Endodermal cell (in vitro differentiated cells): ENCODE measurements around the gene STK4. TPM values are rescaled to one million over a fixed set of nuclear protein-coding genes. Genes with fewer than 3 reads are reported as not detected.

ENCODE experiments used
- DNase-seq: peaks from one replicate; pipeline ENCODE4 v3.0.0-alpha.2; 2017
- H3K27ac ChIP-seq: 2 replicates; pipeline ENCODE4 v1.5.1; 2013; ENCODE audit warnings: mild to moderate bottlenecking, low read depth, low read length, moderate library complexity
- H3K27me3 ChIP-seq: 2 replicates; pipeline ENCODE4 v1.6.1; 2013; ENCODE audit warnings: mild to moderate bottlenecking, low read length, moderate library complexity; ENCODE audit not compliant: insufficient read depth, control insufficient read depth, poor library complexity, severe bottlenecking
- H3K36me3 ChIP-seq: 2 replicates; pipeline ENCODE4 v1.7.0; 2013; ENCODE audit warnings: mild to moderate bottlenecking, low read length, moderate library complexity; ENCODE audit not compliant: control insufficient read depth, insufficient read depth
- H3K4me1 ChIP-seq: one replicate; pipeline ENCODE4 v1.7.0; 2013; ENCODE audit warnings: low read length; ENCODE audit not compliant: control insufficient read depth, insufficient read depth
- H3K4me3 ChIP-seq: 2 replicates; pipeline ENCODE4 v1.5.1; 2013; ENCODE audit warnings: mild to moderate bottlenecking, low read length, moderate library complexity
- H3K9ac ChIP-seq: 2 replicates; pipeline ENCODE4 v1.6.1; 2013; ENCODE audit warnings: mild to moderate bottlenecking, low read length, moderate library complexity; ENCODE audit not compliant: poor library complexity, severe bottlenecking; ENCODE audit errors: extremely low read depth
- H3K9me3 ChIP-seq: 2 replicates; pipeline ENCODE4 v1.6.1; 2013; ENCODE audit warnings: mild to moderate bottlenecking, low read length, moderate library complexity; ENCODE audit not compliant: control insufficient read depth
- H3K27ac Mint-ChIP-seq: 2 replicates; pipeline ENCODE4 v1.8.0; 2020; ENCODE audit warnings: mixed read lengths
- H3K27me3 Mint-ChIP-seq: 2 replicates; pipeline ENCODE4 v1.8.0; 2021; ENCODE audit warnings: mild to moderate bottlenecking, mixed read lengths; ENCODE audit not compliant: insufficient read depth
- H3K36me3 Mint-ChIP-seq: 2 replicates; pipeline ENCODE4 v1.8.0; 2020; ENCODE audit warnings: low read depth, mixed read lengths
- H3K4me1 Mint-ChIP-seq: 2 replicates; pipeline ENCODE4 v1.8.0; 2020; ENCODE audit warnings: mixed read lengths
- H3K4me3 Mint-ChIP-seq: 2 replicates; pipeline ENCODE4 v1.8.0; 2020; ENCODE audit warnings: mild to moderate bottlenecking, moderate library complexity, mixed read lengths
- H3K9me3 Mint-ChIP-seq: 2 replicates; pipeline ENCODE4 v1.8.0; 2020; ENCODE audit warnings: mild to moderate bottlenecking, mixed read lengths
- CTCF ChIP-seq: fragments of 200-600 bp; sonication (generic); conservative IDR thresholded peaks from 2 replicates; pipeline ENCODE4 v1.5.0; 2021; ENCODE audit warnings: antibody characterized with exemption, mild to moderate bottlenecking
- whole genome bisulfite sequencing, 2 experiments: methylation state at CpG; one replicate each; pipeline versions ENCODE4 v1.1.5 to v1.1.7; 2013; ENCODE audit warnings: missing lambda C conversion rate in 2 of 2, mixed read lengths in 1 of 2; ENCODE audit not compliant: insufficient coverage in 1 of 2, insufficient read length in 1 of 2; 5-methylcytosine and 5-hydroxymethylcytosine counted together
- total RNA-seq, 2 donors: library from RNA; stranded (reverse); fragmentation: NEBNext Ultra II Directional in 1 of 2; extraction: Animal tissue kit (Norgen Biotek cat#: 25700) in 1 of 2; gene quantifications; 2 replicates in 1 of 2; 3 replicates in 1 of 2; pipeline ENCODE4 v1.2.1, GENCODE V29; 2021

STK4 gene
- total RNA-seq, 2 donors from 2014 or later = 29.2 to 33.1 TPM

GRCh38 chr20:44956410-44956809 is 9.9 kb upstream of the STK4 start:
- H3K27ac ChIP-seq = no peak overlapping the region
- no peak for DNase-seq
- no peaks in the 10 kb centered on the region for H3K27me3 ChIP-seq
- no peak overlapping the region for H3K27ac Mint-ChIP-seq
- no peak for TF ChIP-seq CTCF
- peaks cover 65% of the 10 kb centered on the region for H3K36me3 Mint-ChIP-seq
- H3K9me3 ChIP-seq = no peaks in the 10 kb centered on the region
- no peaks in the 10 kb centered on the region for H3K27me3 Mint-ChIP-seq
- no peak overlapping the region for H3K9ac ChIP-seq
- peaks cover 46% of the 10 kb centered on the region for H3K4me1 Mint-ChIP-seq
- no peak overlapping the region for H3K4me3 ChIP-seq
- H3K4me1 ChIP-seq = peaks cover 15% of the 10 kb centered on the region
- H3K36me3 ChIP-seq = peaks cover 59% of the 10 kb centered on the region
- H3K4me3 Mint-ChIP-seq = no peak overlapping the region
- H3K9me3 Mint-ChIP-seq = no peaks in the 10 kb centered on the region
- WGBS, 2 experiments = 95 to 96% methylated on average over 3 of the region's 3 CpGs

- H3K27me3 ChIP-seq = peaks cover 7% of the 10 kb centered on the region
- peak overlapping the region; percentile 80 for H3K4me3 Mint-ChIP-seq
- H3K9me3 Mint-ChIP-seq = peaks cover 1% of the 10 kb centered on the region
- no peak overlapping the region for H3K27ac Mint-ChIP-seq
- DNase-seq = no peak
- H3K9me3 ChIP-seq = no peaks in the 10 kb centered on the region
- H3K4me1 Mint-ChIP-seq = peaks cover 56% of the 10 kb centered on the region
- H3K4me3 ChIP-seq = peak overlapping the region; percentile 80
- peaks cover 46% of the 10 kb centered on the region for H3K36me3 Mint-ChIP-seq
- no peak overlapping the region for H3K9ac ChIP-seq
- H3K27ac ChIP-seq = no peak overlapping the region
- H3K27me3 Mint-ChIP-seq = peaks cover 10% of the 10 kb centered on the region
- TF ChIP-seq CTCF = no peak
- WGBS, 2 experiments = 97 to 99% methylated on average over 7 to 8 of the region's 8 CpGs
- peaks cover 15% of the 10 kb centered on the region for H3K4me1 ChIP-seq
- H3K36me3 ChIP-seq = peaks cover 40% of the 10 kb centered on the region
Observed at GRCh38 chr20:44958276-44958675, 8.0 kb upstream of the STK4 start.

- peak overlapping the region; percentile 80 for H3K4me3 Mint-ChIP-seq
- Histone ChIP-seq H3K27me3 (peaks cover 16% of the 10 kb centered on the region), H3K27ac (no peak overlapping the region), H3K4me3 (peak overlapping the region; percentile 80), H3K9me3 (no peaks in the 10 kb centered on the region), H3K36me3 (peaks cover 31% of the 10 kb centered on the region), H3K4me1 (peaks cover 11% of the 10 kb centered on the region), H3K9ac (peak overlapping the region; percentile 71)
- WGBS, 2 experiments = 46 to 49% methylated on average over 7 to 8 of the region's 8 CpGs
- peaks cover 51% of the 10 kb centered on the region for H3K4me1 Mint-ChIP-seq
- peaks cover 37% of the 10 kb centered on the region for H3K36me3 Mint-ChIP-seq
- no peak for TF ChIP-seq CTCF
- peaks cover 17% of the 10 kb centered on the region for H3K27me3 Mint-ChIP-seq
- peaks cover 1% of the 10 kb centered on the region for H3K9me3 Mint-ChIP-seq
- peak overlapping the region; percentile 95 for H3K27ac Mint-ChIP-seq
- DNase-seq = no peak
Observed at GRCh38 chr20:44959082-44959637, 7.2 kb upstream of the STK4 start.
